ENCODE measurements around the gene KCNIP1. TPM values are rescaled to one million over a fixed set of nuclear protein-coding genes. Genes with fewer than 3 reads are reported as not detected.

KCNIP1 gene
- total RNA-seq, 4 donors from 2014 or later = 0.97 to 1.7 TPM; not detected in 2

- Histone ChIP-seq H3K36me3 (no peaks in the 10 kb centered on the region), H3K4me3 (no peak overlapping the region), H3K4me1 (no peaks in the 10 kb centered on the region), H3K9me3 (no peaks in the 10 kb centered on the region), H3K27me3 (no peaks in the 10 kb centered on the region), H3K27ac (replicated peaks in 1 of 4) (no peak overlapping the region)
- no peak for TF ChIP-seq EP300 (IDR thresholded peaks at IDR 0.05)
- TF ChIP-seq POLR2AphosphoS5 (IDR thresholded peaks at IDR 0.05) = no peak
- TF ChIP-seq, protein P1, sequence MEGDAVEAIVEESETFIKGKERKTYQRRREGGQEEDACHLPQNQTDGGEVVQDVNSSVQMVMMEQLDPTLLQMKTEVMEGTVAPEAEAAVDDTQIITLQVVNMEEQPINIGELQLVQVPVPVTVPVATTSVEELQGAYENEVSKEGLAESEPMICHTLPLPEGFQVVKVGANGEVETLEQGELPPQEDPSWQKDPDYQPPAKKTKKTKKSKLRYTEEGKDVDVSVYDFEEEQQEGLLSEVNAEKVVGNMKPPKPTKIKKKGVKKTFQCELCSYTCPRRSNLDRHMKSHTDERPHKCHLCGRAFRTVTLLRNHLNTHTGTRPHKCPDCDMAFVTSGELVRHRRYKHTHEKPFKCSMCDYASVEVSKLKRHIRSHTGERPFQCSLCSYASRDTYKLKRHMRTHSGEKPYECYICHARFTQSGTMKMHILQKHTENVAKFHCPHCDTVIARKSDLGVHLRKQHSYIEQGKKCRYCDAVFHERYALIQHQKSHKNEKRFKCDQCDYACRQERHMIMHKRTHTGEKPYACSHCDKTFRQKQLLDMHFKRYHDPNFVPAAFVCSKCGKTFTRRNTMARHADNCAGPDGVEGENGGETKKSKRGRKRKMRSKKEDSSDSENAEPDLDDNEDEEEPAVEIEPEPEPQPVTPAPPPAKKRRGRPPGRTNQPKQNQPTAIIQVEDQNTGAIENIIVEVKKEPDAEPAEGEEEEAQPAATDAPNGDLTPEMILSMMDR (IDR thresholded peaks at IDR 0.05) = no peak
- TF ChIP-seq POLR2A (IDR thresholded peaks at IDR 0.05; ENCODE audit: low read depth) = no peak
- no peak for DNase-seq (ENCODE audit: extremely low spot score)
- 78% methylated on average over 5 of the region's 5 CpGs for WGBS
- intact Hi-C loops (cut with DNase I) = no loop called here
Measured at GRCh38 chr5:170591054-170591453, 87.2 kb downstream of the KCNIP1 start.

DNA sequence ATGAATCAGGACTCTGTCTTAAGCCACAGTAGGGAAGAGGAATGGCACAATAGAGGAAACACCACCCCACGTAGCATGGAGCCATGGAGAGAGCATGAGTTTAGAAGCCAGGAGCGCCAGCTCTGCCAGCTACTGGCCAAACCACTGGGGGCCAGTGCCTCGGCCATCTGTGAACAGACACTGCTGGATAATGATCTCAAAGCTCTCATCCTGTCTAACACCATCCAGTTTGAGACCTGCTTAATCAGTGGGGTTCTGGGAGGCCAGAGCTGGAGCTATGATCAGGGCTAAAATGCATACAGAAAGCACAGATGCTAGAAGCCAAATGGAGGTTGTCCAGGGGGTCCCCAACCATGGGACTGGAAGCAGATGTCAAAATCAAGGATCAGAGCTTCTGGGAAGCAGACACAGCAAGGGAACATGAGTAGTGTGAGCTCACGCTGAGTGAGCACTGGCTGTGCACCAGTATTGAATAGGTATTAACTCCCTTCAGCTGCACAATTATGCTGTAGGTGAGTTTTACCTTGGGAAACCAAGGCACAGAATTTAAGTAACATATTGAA lies 92.7 kb downstream of the KCNIP1 start:
- H3K36me3 ChIP-seq = no peaks in the 10 kb centered on the region
- intact Hi-C loops (cut with DNase I) = no loop called here
- no peak for DNase-seq (ENCODE audit: extremely low spot score)
- TF ChIP-seq POLR2AphosphoS5 (IDR thresholded peaks at IDR 0.05) (no peak), EP300 (IDR thresholded peaks at IDR 0.05) (no peak), POLR2A (IDR thresholded peaks at IDR 0.05; ENCODE audit: low read depth) (no peak)
- TF ChIP-seq, protein P1 (IDR thresholded peaks at IDR 0.05) = no peak
- H3K9me3 ChIP-seq = no peaks in the 10 kb centered on the region
- no peak overlapping the region for H3K4me3 ChIP-seq
- peaks cover 0 to 9% (median 0%) of the 10 kb centered on the region in 4 donors for H3K27me3 ChIP-seq
- H3K4me1 ChIP-seq = peaks cover 5 to 16% (median 14%) of the 10 kb centered on the region in 4 donors
- WGBS = 79% methylated on average over 4 of the region's 4 CpGs
- H3K27ac ChIP-seq (replicated peaks in 1 of 4) = no peak overlapping the region

DNA sequence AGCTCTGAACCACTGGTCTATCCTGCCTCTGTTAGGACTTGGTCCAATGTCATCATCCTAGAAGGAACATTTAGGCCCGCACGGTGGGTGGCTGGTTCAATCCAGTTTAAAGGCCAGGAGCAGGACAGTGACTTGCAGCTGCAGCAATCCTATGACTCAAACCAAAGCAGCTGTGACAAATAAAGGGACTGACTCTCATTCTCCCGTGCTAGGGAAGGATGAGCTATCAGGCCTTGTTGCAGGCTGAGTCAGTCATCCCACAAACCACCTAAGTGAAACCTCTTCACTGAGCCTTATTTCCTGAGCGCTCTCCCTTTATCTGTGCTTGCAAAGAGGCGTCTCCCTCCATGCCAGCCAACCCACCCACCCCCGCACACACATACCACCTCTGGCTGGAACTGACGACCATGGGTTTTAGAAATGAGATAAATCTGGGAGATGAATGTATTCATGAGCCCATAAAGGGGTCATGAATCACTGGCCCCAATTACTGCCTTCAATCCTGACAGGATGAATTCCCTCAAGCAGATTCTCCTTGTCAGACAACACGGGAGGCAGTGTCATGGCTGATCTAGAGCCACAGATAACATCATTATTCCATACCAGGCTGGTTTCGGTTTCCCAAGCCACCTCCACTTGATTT lies 93.4 kb downstream of the KCNIP1 start:
- Histone ChIP-seq H3K9me3 (no peaks in the 10 kb centered on the region), H3K4me3 (no peak overlapping the region), H3K27ac (replicated peaks in 1 of 4) (no peak overlapping the region), H3K36me3 (no peaks in the 10 kb centered on the region), H3K27me3 (peaks cover 0 to 13% (median 0%) of the 10 kb centered on the region in 4 donors), H3K4me1 (peaks cover 5 to 16% (median 14%) of the 10 kb centered on the region in 4 donors)
- no peak for TF ChIP-seq EP300 (IDR thresholded peaks at IDR 0.05)
- TF ChIP-seq POLR2A (IDR thresholded peaks at IDR 0.05; ENCODE audit: low read depth) = no peak
- TF ChIP-seq POLR2AphosphoS5 (IDR thresholded peaks at IDR 0.05) = no peak
- TF ChIP-seq, protein P1 (IDR thresholded peaks at IDR 0.05) = no peak
- intact Hi-C loops (cut with DNase I) = no loop called here
- 45% methylated on average over 9 of the region's 9 CpGs for WGBS
- DNase-seq (ENCODE audit: extremely low spot score) = no peak

DNA sequence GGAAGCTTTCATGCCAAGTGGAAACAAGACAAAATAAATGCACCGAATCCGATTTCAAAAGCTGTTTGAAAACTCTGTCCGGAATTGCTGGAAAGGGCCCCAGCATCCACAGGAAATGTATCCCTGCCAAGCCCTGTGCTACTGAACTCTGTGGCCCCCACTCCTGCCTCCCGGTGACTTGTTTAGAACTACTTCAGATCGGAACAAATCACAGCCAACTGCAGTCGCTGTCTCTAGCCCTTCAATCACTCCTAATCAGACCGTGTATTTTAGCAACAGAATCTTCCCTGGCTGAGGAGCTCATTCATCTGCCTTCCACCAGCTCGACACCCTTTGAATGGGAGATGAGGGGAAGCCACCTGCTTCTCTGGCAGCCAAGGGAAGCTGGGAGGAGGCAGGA lies 94.1 kb downstream of the KCNIP1 start:
- Histone ChIP-seq H3K27ac (replicated peaks in 1 of 4) (peak overlapping the region in 1 of 4 donors; percentile 30), H3K4me1 (peaks cover 5 to 16% (median 14%) of the 10 kb centered on the region in 4 donors), H3K4me3 (peak overlapping the region in 1 of 4 donors; percentile 18), H3K36me3 (no peaks in the 10 kb centered on the region), H3K27me3 (peaks cover 0 to 15% (median 0%) of the 10 kb centered on the region in 4 donors), H3K9me3 (no peaks in the 10 kb centered on the region)
- DNase-seq (ENCODE audit: extremely low spot score) = no peak
- TF ChIP-seq POLR2AphosphoS5 (IDR thresholded peaks at IDR 0.05) (no peak), POLR2A (IDR thresholded peaks at IDR 0.05; ENCODE audit: low read depth) (no peak), EP300 (IDR thresholded peaks at IDR 0.05) (no peak)
- TF ChIP-seq, protein P1 (IDR thresholded peaks at IDR 0.05) = no peak
- intact Hi-C loops (cut with DNase I) = no loop called here
- WGBS = 16% methylated on average over 8 of the region's 8 CpGs

All from esophagus muscularis mucosa (tissue), 4 donors.